Keratinocyte (primary cell): Measurements from ENCODE around the gene TMEM74B. TPM values are rescaled to one million over a fixed set of nuclear protein-coding genes. Genes with fewer than 3 reads are reported as not detected.
"Not testable (repeated sequence)": the region's sequence is repeated elsewhere in the genome, so short reads cannot be mapped to it uniquely, and the experiment has no call there.

Experiments
- DNase-seq: peaks from one replicate; pipeline ENCODE4 v3.0.0-alpha.2; 2011; ENCODE audit warnings: low read depth, missing footprints, low spot score
- FAIRE-seq: peaks from 2 replicates; lab custom pipeline; 2011; peaks lifted over from hg19 to GRCh38; lab: Jason Lieb, UNC
- H2AFZ ChIP-seq: 2 replicates; pipeline ENCODE4 v1.6.0; 2012; ENCODE audit warnings: low read length, control low read depth, inconsistent platforms; ENCODE audit not compliant: control insufficient read depth
- H3K27ac ChIP-seq: 2 replicates; pipeline ENCODE4 v1.5.1; 2011; ENCODE audit warnings: low read length; ENCODE audit not compliant: control insufficient read depth, insufficient read depth
- H3K27me3 ChIP-seq: 3 replicates; pipeline ENCODE4 v1.6.0; 2011; ENCODE audit warnings: low read length; ENCODE audit not compliant: control insufficient read depth, insufficient read depth; ENCODE audit errors: extremely low read depth
- H3K36me3 ChIP-seq, 2 experiments: 2 replicates in 1 of 2; 3 replicates in 1 of 2; pipeline ENCODE4 v1.5.1; 2011; ENCODE audit warnings: low read length in 2 of 2, mild to moderate bottlenecking in 1 of 2; ENCODE audit not compliant: control insufficient read depth in 2 of 2, insufficient read depth in 2 of 2; ENCODE audit errors: extremely low read depth in 1 of 2
- H3K4me1 ChIP-seq: 3 replicates; pipeline ENCODE4 v1.5.1; 2011; ENCODE audit warnings: low read length; ENCODE audit not compliant: control insufficient read depth, insufficient read depth; ENCODE audit errors: extremely low read depth
- H3K4me2 ChIP-seq: 3 replicates; pipeline ENCODE4 v1.6.0; 2011; ENCODE audit warnings: low read depth, low read length; ENCODE audit not compliant: control insufficient read depth, insufficient read depth; ENCODE audit errors: extremely low read depth
- H3K4me3 ChIP-seq, 3 experiments: fragments of 200-600 bp in 1 of 3; sonication (generic) in 1 of 3; 2 replicates in 2 of 3; 3 replicates in 1 of 3; pipeline ENCODE4 v1.5.1; 2011 to 2016; ENCODE audit warnings: low read length in 3 of 3, mild to moderate bottlenecking in 3 of 3, control low read depth in 2 of 3, inconsistent platforms in 1 of 3, low read depth in 1 of 3, mixed read lengths in 1 of 3, mixed run types in 1 of 3, moderate library complexity in 1 of 3; ENCODE audit not compliant: control insufficient read depth in 2 of 3, insufficient read depth in 2 of 3; ENCODE audit errors: extremely low read depth in 1 of 3
- H3K79me2 ChIP-seq: 2 replicates; pipeline ENCODE4 v1.6.0; 2012; ENCODE audit warnings: low read length; ENCODE audit not compliant: control insufficient read depth, insufficient read depth
- H3K9ac ChIP-seq: 3 replicates; pipeline ENCODE4 v1.6.0; 2011; ENCODE audit warnings: low read length; ENCODE audit not compliant: control insufficient read depth, insufficient read depth; ENCODE audit errors: extremely low read depth
- H3K9me1 ChIP-seq: 3 replicates; pipeline ENCODE4 v1.6.0; 2011; ENCODE audit warnings: low read length; ENCODE audit not compliant: control insufficient read depth, insufficient read depth; ENCODE audit errors: extremely low read depth
- H3K9me3 ChIP-seq: 2 replicates; pipeline ENCODE4 v1.5.1; 2012; ENCODE audit warnings: low read depth, low read length; ENCODE audit not compliant: control insufficient read depth
- H4K20me1 ChIP-seq: 3 replicates; pipeline ENCODE4 v1.6.0; 2011; ENCODE audit warnings: low read length; ENCODE audit not compliant: control insufficient read depth, insufficient read depth; ENCODE audit errors: extremely low read depth
- EZH2 ChIP-seq: IDR thresholded peaks from one replicate; pipeline ENCODE4 v1.6.1; 2012; ENCODE audit warnings: inconsistent platforms, mild to moderate bottlenecking, low read length, moderate library complexity
- dilution Hi-C: fragments of 300-500 bp; cut with MboI; formaldehyde crosslinking; loops from one replicate; pipeline ENCODE4 v1.7.0; 2020; ENCODE audit warnings: low sequenced_read_pairs; ENCODE audit not compliant: extremely low pct_ligation_motif_present
- polyA plus RNA-seq, 5 experiments: library from polyadenylated mRNA; depleted of rRNA in 3 of 5; stranded (reverse) in 3 of 5; stranded (forward) in 1 of 5; unstranded in 1 of 5; fragments of >200 nt; gene quantifications; 1 replicate in 1 of 5; 2 replicates in 3 of 5; 3 replicates in 1 of 5; pipeline versions ENCODE4 v1.2.1 to v1.2.3, GENCODE V29; 2011 to 2012; ENCODE audit warnings: missing spikeins in 2 of 5, low read depth in 1 of 5, low replicate concordance in 1 of 5
- TF ChIP-seq, protein P1 (sequence below), 3 experiments: IDR thresholded peaks in 1 of 3; conservative IDR thresholded peaks in 1 of 3; optimal IDR thresholded peaks in 1 of 3; 2 replicates in 2 of 3; 3 replicates in 1 of 3; pipeline versions ENCODE3 to v1.5.1; 2011; ENCODE audit warnings: low read length in 3 of 3, mild to moderate bottlenecking in 3 of 3, moderate library complexity in 2 of 3, control low read depth in 1 of 3, inconsistent platforms in 1 of 3; ENCODE audit not compliant: insufficient read depth in 2 of 3; ENCODE audit errors: extremely low read depth in 1 of 3

Gene TMEM74B
- polyA plus RNA-seq, 1 donor (not counting 4 experiments of a cell fraction or from before 2014, with no cell fraction given) = 0.58 TPM

DNA sequence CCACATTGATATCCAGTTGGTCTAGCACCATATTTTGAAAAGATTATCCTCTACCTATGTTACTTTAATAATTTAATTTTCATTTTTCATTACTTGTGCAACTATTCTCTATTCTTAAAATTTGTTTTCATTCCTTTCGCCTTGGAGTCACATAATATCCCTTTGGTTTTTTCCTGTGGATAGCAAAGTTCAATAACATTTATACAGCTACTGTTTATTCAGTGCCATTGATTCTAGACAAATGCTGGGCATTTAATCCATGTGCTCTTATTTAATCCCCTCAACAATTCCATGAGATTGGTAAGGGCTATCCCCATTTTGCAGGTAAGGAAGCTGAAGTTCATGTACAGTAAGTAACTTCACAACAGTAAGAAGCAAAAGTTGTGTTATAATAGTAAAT lies 33.8 kb downstream of the TMEM74B start:
- Histone ChIP-seq H4K20me1 (no peaks in the 10 kb centered on the region), H3K4me1 (no peaks in the 10 kb centered on the region), H3K9me3 (no peaks in the 10 kb centered on the region), H3K79me2 (peaks cover 2% of the 10 kb centered on the region), H2AFZ (no peak overlapping the region), H3K9me1 (peaks cover 3% of the 10 kb centered on the region), H3K27me3 (no peaks in the 10 kb centered on the region), H3K36me3 (peaks cover 20 to 28% of the 10 kb centered on the region in 2 experiments), H3K27ac (no peak overlapping the region), H3K4me2 (no peak overlapping the region), H3K9ac (no peak overlapping the region), H3K4me3 (no peak overlapping the region)
- dilution Hi-C loops = no loop called here
- DNase-seq (no peak), FAIRE-seq (no peak)
- TF ChIP-seq, protein P1, sequence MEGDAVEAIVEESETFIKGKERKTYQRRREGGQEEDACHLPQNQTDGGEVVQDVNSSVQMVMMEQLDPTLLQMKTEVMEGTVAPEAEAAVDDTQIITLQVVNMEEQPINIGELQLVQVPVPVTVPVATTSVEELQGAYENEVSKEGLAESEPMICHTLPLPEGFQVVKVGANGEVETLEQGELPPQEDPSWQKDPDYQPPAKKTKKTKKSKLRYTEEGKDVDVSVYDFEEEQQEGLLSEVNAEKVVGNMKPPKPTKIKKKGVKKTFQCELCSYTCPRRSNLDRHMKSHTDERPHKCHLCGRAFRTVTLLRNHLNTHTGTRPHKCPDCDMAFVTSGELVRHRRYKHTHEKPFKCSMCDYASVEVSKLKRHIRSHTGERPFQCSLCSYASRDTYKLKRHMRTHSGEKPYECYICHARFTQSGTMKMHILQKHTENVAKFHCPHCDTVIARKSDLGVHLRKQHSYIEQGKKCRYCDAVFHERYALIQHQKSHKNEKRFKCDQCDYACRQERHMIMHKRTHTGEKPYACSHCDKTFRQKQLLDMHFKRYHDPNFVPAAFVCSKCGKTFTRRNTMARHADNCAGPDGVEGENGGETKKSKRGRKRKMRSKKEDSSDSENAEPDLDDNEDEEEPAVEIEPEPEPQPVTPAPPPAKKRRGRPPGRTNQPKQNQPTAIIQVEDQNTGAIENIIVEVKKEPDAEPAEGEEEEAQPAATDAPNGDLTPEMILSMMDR (optimal IDR thresholded peaks at IDR 0.05 in 1 of 3, IDR thresholded peaks at IDR 0.05 in 1 of 3, conservative IDR thresholded peaks at IDR 0.05 in 1 of 3; ENCODE audit: extremely low read depth in 1 of 3, insufficient read depth in 2 of 3, low read length in 3 of 3) = no peak
- no peak for TF ChIP-seq EZH2

DNA sequence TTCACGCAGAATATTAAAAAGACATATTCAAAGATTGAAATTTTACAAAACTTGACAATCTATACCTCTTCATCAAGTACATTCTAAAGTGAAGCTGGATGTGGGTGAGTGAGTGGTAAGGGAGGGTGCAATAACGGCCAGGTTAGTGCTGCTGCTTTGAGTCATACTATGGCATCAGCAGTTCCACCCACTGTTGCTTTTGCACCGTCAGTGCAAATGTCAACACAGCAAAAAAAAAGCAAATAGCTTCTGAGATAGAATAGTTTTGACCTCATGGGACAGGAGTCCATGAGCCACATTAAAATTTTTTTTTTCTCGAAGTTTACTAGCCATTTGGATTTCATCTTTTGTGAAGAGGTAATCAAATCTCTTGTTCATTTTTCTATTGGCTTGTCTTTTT lies 34.6 kb downstream of the TMEM74B start:
- no peaks in the 10 kb centered on the region for H3K27me3 ChIP-seq
- no peak overlapping the region for H2AFZ ChIP-seq
- peaks cover 25 to 30% of the 10 kb centered on the region in 2 experiments for H3K36me3 ChIP-seq
- H4K20me1 ChIP-seq = no peaks in the 10 kb centered on the region
- FAIRE-seq = no peak
- no peak overlapping the region for H3K9ac ChIP-seq
- H3K79me2 ChIP-seq = peaks cover 2% of the 10 kb centered on the region
- H3K9me3 ChIP-seq = no peaks in the 10 kb centered on the region
- dilution Hi-C loops = no loop called here
- H3K4me3 ChIP-seq = no peak overlapping the region
- no peak for DNase-seq
- no peak overlapping the region for H3K27ac ChIP-seq
- H3K4me2 ChIP-seq = no peak overlapping the region
- H3K4me1 ChIP-seq = no peaks in the 10 kb centered on the region
- peaks cover 3% of the 10 kb centered on the region for H3K9me1 ChIP-seq
- TF ChIP-seq EZH2 = no peak
- TF ChIP-seq, protein P1 (optimal IDR thresholded peaks at IDR 0.05 in 1 of 3, IDR thresholded peaks at IDR 0.05 in 1 of 3, conservative IDR thresholded peaks at IDR 0.05 in 1 of 3; ENCODE audit: extremely low read depth in 1 of 3, insufficient read depth in 2 of 3, low read length in 3 of 3) = no peak

DNA sequence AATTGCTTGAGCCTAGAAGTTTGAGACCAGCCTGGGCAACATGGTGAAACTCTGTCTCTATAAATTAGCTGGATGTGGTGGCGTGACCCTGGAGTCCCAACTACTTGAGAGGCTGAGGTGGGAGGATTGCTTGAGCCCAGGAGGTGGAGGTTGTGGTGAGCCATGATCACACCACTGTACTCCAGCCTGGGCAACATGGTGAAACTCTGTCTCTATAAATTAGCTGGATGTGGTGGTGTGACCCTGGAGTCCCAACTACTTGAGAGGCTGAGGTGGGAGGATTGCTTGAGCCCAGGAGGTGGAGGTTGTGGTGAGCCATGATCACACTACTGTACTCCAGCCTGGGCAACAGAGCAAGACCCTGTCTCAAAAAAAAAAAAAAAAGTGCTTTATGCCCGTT lies 35.0 kb downstream of the TMEM74B start:
- not testable (repeated sequence) for H4K20me1 ChIP-seq
- peaks cover 27 to 28% of the 10 kb centered on the region in 2 experiments for H3K36me3 ChIP-seq

More for the DNA sequence above, 35.0 kb downstream of the TMEM74B start:
- H3K9me1 ChIP-seq, H3K9ac ChIP-seq, H2AFZ ChIP-seq, FAIRE-seq, H3K4me2 ChIP-seq, H3K27ac ChIP-seq, H3K9me3 ChIP-seq, DNase-seq, H3K4me1 ChIP-seq, H3K27me3 ChIP-seq, dilution Hi-C loops, H3K4me3 ChIP-seq, H3K79me2 ChIP-seq: not testable (repeated sequence)
